ENCODE results near the gene BCL2L13.

GRCh38 chr22:17592201-17592600, 46.4 kb upstream of the BCL2L13 start:
- TF ChIP-seq POLR2A (IDR thresholded peaks at IDR 0.05) = no peak
- TF ChIP-seq, protein P1, sequence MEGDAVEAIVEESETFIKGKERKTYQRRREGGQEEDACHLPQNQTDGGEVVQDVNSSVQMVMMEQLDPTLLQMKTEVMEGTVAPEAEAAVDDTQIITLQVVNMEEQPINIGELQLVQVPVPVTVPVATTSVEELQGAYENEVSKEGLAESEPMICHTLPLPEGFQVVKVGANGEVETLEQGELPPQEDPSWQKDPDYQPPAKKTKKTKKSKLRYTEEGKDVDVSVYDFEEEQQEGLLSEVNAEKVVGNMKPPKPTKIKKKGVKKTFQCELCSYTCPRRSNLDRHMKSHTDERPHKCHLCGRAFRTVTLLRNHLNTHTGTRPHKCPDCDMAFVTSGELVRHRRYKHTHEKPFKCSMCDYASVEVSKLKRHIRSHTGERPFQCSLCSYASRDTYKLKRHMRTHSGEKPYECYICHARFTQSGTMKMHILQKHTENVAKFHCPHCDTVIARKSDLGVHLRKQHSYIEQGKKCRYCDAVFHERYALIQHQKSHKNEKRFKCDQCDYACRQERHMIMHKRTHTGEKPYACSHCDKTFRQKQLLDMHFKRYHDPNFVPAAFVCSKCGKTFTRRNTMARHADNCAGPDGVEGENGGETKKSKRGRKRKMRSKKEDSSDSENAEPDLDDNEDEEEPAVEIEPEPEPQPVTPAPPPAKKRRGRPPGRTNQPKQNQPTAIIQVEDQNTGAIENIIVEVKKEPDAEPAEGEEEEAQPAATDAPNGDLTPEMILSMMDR (IDR thresholded peaks at IDR 0.05) = no peak
